Stomach (tissue), 9 donors: ENCODE measurements around the gene MAN2A1. TPM values are rescaled to one million over a fixed set of nuclear protein-coding genes. Genes with fewer than 3 reads are reported as not detected.
A peak's percentile ranks its signal among the peaks of the same experiment; 100 is the strongest.

ENCODE experiments used
- DNase-seq, 2 donors: peaks; one replicate each; pipeline versions ENCODE4 v3.0.0 to v3.0.0-alpha.2; 2013 to 2019
- H3K27ac ChIP-seq, 5 donors: fragments of 200-600 bp in 4 of 5; sonication (generic) in 4 of 5; one replicate each; pipeline ENCODE4 v1.5.1; 2013 to 2019; ENCODE audit warnings: mild to moderate bottlenecking in 1 of 5, moderate library complexity in 1 of 5
- H3K27me3 ChIP-seq, 3 donors: fragments of 200-600 bp; sonication (generic); one replicate each; pipeline ENCODE4 v1.5.1; 2017 to 2019; ENCODE audit warnings: mixed run types in 1 of 3
- H3K36me3 ChIP-seq, 4 donors: fragments of 200-600 bp; sonication (generic); 1 replicate in 3 of 4; 2 replicates in 1 of 4; pipeline ENCODE4 v1.5.1; 2016 to 2019
- H3K4me1 ChIP-seq, 4 donors: fragments of 200-600 bp; sonication (generic); one replicate each; pipeline ENCODE4 v1.5.1; 2016 to 2019
- H3K4me3 ChIP-seq, 4 donors: fragments of 200-600 bp; sonication (generic) in 3 of 4; one replicate each; pipeline ENCODE4 v1.5.1; 2016 to 2019; ENCODE audit warnings: mild to moderate bottlenecking in 1 of 4
- H3K9me3 ChIP-seq, 4 donors: fragments of 200-600 bp; sonication (generic); one replicate each; pipeline ENCODE4 v1.5.1; 2016 to 2019
- CTCF ChIP-seq, 7 experiments: fragments of 450-650 bp in 4 of 7; fragments of 200-600 bp in 3 of 7; sonication (generic) in 3 of 7; IDR thresholded peaks; one replicate each; pipeline ENCODE4 v1.5.1; 2016 to 2019; ENCODE audit warnings: antibody characterized with exemption in 7 of 7, control low read depth in 2 of 7, mild to moderate bottlenecking in 1 of 7
- EP300 ChIP-seq: sonication (generic); formaldehyde crosslinking; IDR thresholded peaks from one replicate; pipeline ENCODE4 v1.6.1; 2017; ENCODE audit warnings: antibody characterized with exemption
- POLR2A ChIP-seq, 4 donors: fragments of 450-650 bp; IDR thresholded peaks; one replicate each; pipeline ENCODE4 v1.6.1; 2016; ENCODE audit warnings: antibody characterized with exemption in 4 of 4, control low read depth in 2 of 4, mild to moderate bottlenecking in 1 of 4, moderate library complexity in 1 of 4
- POLR2AphosphoS5 ChIP-seq, 3 donors: sonication (generic); formaldehyde crosslinking; IDR thresholded peaks; one replicate each; pipeline ENCODE4 v1.6.1; 2016; ENCODE audit warnings: antibody characterized with exemption in 3 of 3
- WGBS, 5 donors: extraction: QIAGEN DNeasy Blood & Tissue Kit in 3 of 5; methylation state at CpG; one replicate each; pipeline versions ENCODE4 v1.1.5 to v1.1.7; 2013 to 2018; 5-methylcytosine and 5-hydroxymethylcytosine counted together
- intact Hi-C: fragments of 100-400 bp; cut with DNase I; formaldehyde crosslinking; loops from one replicate; pipeline ENCODE4 v1.15.1; 2023; ENCODE audit warnings: low total_unique reads
- polyA plus RNA-seq, 3 donors: library from polyadenylated mRNA; stranded (reverse); fragments of 200-250 nt; gene quantifications; one replicate each; pipeline ENCODE4 v1.2.3, GENCODE V29; 2013
- total RNA-seq, 5 donors: library from RNA; depleted of rRNA; stranded (reverse); fragments of >200 nt; gene quantifications; one replicate each; pipeline versions ENCODE4 v1.1.0 to v1.2.3, GENCODE V29; 2014 to 2016
- donor health status: healthy with polysubstance abuse.
- donor health status: Bipolar disorder and iron deficiency.
- donor health status: healthy.

The MAN2A1 gene
- total and polyA plus RNA-seq, 8 donors, result 6.1 to 136 (median 33.6) TPM

GRCh38 chr5:109805472-109805871 is 115.7 kb downstream of the MAN2A1 start:
- Histone ChIP-seq H3K4me1 (peaks cover 0 to 6% (median 2%) of the 10 kb centered on the region in 4 donors), H3K36me3 (peaks cover 0 to 21% (median 9%) of the 10 kb centered on the region in 4 donors), H3K27me3 (no peaks in the 10 kb centered on the region), H3K4me3 (no peak overlapping the region), H3K27ac (no peak overlapping the region), H3K9me3 (no peaks in the 10 kb centered on the region)
- WGBS, 5 donors, result 49 to 75% (median 63%) methylated on average over 3 of the region's 3 CpGs
- DNase-seq, result no peak
- TF ChIP-seq POLR2AphosphoS5 (IDR thresholded peaks at IDR 0.05) (no peak), CTCF (IDR thresholded peaks at IDR 0.05) (no peak), EP300 (no peak), POLR2A (IDR thresholded peaks at IDR 0.05) (no peak)
- intact Hi-C loops, result no loop called here

- H3K27ac ChIP-seq, result no peak overlapping the region
These were observed 116.2 kb downstream of the MAN2A1 start for GRCh38 chr5:109805883-109806282.

GRCh38 chr5:109812698-109813097 is 123.0 kb downstream of the MAN2A1 start:
- H3K27me3 ChIP-seq, result no peaks in the 10 kb centered on the region
- H3K4me1 ChIP-seq, result no peaks in the 10 kb centered on the region
- TF ChIP-seq POLR2AphosphoS5 (IDR thresholded peaks at IDR 0.05), result no peak
- no peak for TF ChIP-seq CTCF (IDR thresholded peaks at IDR 0.05)
- no peak for TF ChIP-seq EP300
- no peaks in the 10 kb centered on the region for H3K9me3 ChIP-seq
- H3K36me3 ChIP-seq, result peaks cover 0 to 36% (median 32%) of the 10 kb centered on the region in 4 donors
- intact Hi-C loops, result no loop called here
- no peak for DNase-seq
- 78 to 87% (median 84%) methylated on average over 2 of the region's 2 CpGs for WGBS, 5 donors
- H3K27ac ChIP-seq, result no peak overlapping the region
- H3K4me3 ChIP-seq, result no peak overlapping the region

More at GRCh38 chr5:109805883-109806282, 116.2 kb downstream of the MAN2A1 start:
- Histone ChIP-seq H3K4me1 (peaks cover 0 to 6% (median 2%) of the 10 kb centered on the region in 4 donors), H3K27me3 (no peaks in the 10 kb centered on the region), H3K36me3 (peaks cover 0 to 22% (median 9%) of the 10 kb centered on the region in 4 donors), H3K4me3 (no peak overlapping the region), H3K9me3 (no peaks in the 10 kb centered on the region)
- TF ChIP-seq POLR2A (IDR thresholded peaks at IDR 0.05) (no peak), CTCF (IDR thresholded peaks at IDR 0.05) (no peak), EP300 (no peak), POLR2AphosphoS5 (IDR thresholded peaks at IDR 0.05) (no peak)
- intact Hi-C loops, result no loop called here
- peak in 1 of 2 donors; percentile 33 for DNase-seq
- WGBS, 5 donors, result 69 to 94% (median 83%) methylated on average over 3 of the region's 3 CpGs

GRCh38 chr5:109816732-109817131 is 127.0 kb downstream of the MAN2A1 start:
- intact Hi-C loops, result no loop called here
- Histone ChIP-seq H3K4me3 (no peak overlapping the region), H3K4me1 (no peaks in the 10 kb centered on the region), H3K36me3 (peaks cover 0 to 67% (median 57%) of the 10 kb centered on the region in 4 donors), H3K27me3 (no peaks in the 10 kb centered on the region), H3K27ac (no peak overlapping the region), H3K9me3 (no peaks in the 10 kb centered on the region)
- no peak for DNase-seq
- TF ChIP-seq POLR2A (IDR thresholded peaks at IDR 0.05), result no peak
- no peak for TF ChIP-seq POLR2AphosphoS5 (IDR thresholded peaks at IDR 0.05)
- 94 to 98% (median 94%) methylated on average over 1 of the region's 1 CpG for WGBS, 5 donors

- H3K9me3 ChIP-seq, result no peaks in the 10 kb centered on the region
- no peak overlapping the region for H3K27ac ChIP-seq
- peaks cover 0 to 72% (median 69%) of the 10 kb centered on the region in 4 donors for H3K36me3 ChIP-seq
- TF ChIP-seq CTCF (IDR thresholded peaks at IDR 0.05) (no peak), POLR2AphosphoS5 (IDR thresholded peaks at IDR 0.05) (no peak), EP300 (no peak), POLR2A (IDR thresholded peaks at IDR 0.05) (no peak)
- intact Hi-C loops, result no loop called here
- DNase-seq, result no peak
- 43 to 66% (median 47%) methylated on average over 2 of the region's 2 CpGs for WGBS, 5 donors
- no peaks in the 10 kb centered on the region for H3K27me3 ChIP-seq
- no peak overlapping the region for H3K4me3 ChIP-seq
- H3K4me1 ChIP-seq, result no peaks in the 10 kb centered on the region
These were observed 130.2 kb downstream of the MAN2A1 start for GRCh38 chr5:109819878-109820277.
